GM12878 (cell line): ENCODE data around the gene DYSF.

Source experiments
- CHD4 ChIP-seq: fragments of 200-600 bp; sonication (generic); IDR thresholded peaks from 2 replicates; pipeline ENCODE4 v1.6.1; 2016; ENCODE audit warnings: mild to moderate bottlenecking
- EP300 ChIP-seq, 2 experiments: fragments of 150-350 bp in 1 of 2; IDR thresholded peaks; 2 replicates each; pipeline ENCODE4 v1.6.1; 2011 to 2012; ENCODE audit warnings: low read depth in 2 of 2, low read length in 2 of 2, borderline replicate concordance in 1 of 2, improper control_type of control experiment in 1 of 2, inconsistent platforms in 1 of 2; ENCODE audit not compliant: control insufficient read depth in 1 of 2
- POLR2A ChIP-seq: IDR thresholded peaks from 2 replicates; pipeline ENCODE4 v1.6.1; 2011; ENCODE audit warnings: low read depth, mild to moderate bottlenecking, low read length

DNA sequence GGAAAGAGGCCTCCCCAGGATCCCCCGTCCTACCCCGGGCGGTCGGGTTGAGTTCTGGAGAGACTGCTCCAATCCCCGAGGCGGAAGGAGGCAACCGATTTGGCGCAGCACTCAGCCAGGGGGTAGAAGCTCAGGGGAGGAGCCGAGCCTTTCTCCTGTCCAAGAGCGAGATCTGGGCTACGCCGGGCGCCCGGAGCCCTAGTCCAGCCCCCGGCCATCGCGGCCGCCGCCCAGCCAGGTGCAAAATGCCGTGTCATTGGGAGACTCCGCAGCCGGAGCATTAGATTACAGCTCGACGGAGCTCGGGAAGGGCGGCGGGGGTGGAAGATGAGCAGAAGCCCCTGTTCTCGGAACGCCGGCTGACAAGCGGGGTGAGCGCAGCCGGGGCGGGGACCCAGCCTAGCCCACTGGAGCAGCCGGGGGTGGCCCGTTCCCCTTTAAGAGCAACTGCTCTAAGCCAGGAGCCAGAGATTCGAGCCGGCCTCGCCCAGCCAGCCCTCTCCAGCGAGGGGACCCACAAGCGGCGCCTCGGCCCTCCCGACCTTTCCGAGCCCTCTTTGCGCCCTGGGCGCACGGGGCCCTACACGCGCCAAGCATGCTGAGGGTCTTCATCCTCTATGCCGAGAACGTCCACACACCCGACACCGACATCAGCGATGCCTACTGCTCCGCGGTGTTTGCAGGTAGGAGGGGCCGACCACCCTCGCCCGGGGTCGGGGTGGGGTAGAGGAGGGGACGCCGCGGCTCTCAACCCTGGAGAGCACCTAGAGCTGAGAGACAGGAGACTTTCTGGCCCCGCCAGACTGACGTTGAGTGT lies at the start of gene DYSF:
- TF ChIP-seq CHD4 = no peak
- TF ChIP-seq EP300 (IDR thresholded peaks at IDR 0.05; ENCODE audit: borderline replicate concordance in 1 of 2, control insufficient read depth in 1 of 2, low read depth in 2 of 2, low read length in 2 of 2) = no peak
- no peak for TF ChIP-seq POLR2A
